ENCODE measurements around the gene TFPI. TPM values are rescaled to one million over a fixed set of nuclear protein-coding genes. Genes with fewer than 3 reads are reported as not detected.

TFPI gene
- total and polyA plus RNA-seq, 2 of the 8 experiments (the other 6 are each of a cell fraction or from before 2014, with no cell fraction given) = 2.0 to 7.1 TPM

DNA sequence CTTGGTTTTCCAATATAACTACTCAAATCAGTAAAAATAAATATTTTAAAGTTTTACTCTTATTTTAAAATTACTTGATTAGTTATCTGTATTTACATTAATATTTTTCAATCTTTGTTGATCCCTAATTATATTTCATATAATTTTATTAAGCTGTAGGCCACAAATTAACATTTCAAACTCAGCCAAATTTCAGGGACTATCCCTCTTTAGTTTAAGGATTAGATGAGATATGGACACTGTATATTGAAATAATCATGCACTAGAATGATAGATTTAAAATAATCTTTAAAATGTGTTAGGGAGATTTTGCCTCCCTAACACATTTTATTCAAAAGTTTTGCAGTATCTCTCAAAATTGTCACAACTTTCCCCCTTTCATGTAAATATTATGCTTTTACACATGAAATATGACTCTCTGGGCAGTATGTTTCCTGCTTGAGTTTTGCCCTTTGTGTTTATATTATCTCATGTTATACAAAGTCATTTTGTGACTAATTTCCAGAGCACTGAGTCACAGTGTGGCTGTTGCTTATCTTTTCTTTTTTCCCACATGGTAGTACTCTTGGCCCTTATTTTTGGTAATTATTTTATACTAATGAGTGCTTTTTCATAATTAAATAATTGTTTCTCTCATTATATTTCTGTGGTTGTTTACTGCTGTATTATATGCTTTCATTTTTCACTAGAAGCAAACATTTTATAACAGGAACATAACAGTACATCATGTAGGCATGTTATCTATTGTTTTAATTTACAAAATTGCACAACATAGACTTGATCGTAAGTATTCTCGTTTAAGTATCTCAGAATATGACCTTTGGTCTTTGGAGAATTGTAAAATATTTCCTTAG lies 1.2 kb downstream of the TFPI start:
- Histone ChIP-seq H2BK5ac (ENCODE audit: low read depth, low read length) (no peak overlapping the region), H2BK20ac (ENCODE audit: low read length) (no peak overlapping the region), H2AK5ac (ENCODE audit: low read depth, low read length) (no peak overlapping the region), H3K27ac (ENCODE audit: low read depth, low read length) (no peak overlapping the region), H3K14ac (ENCODE audit: insufficient read length) (no peak overlapping the region), H4K5ac (ENCODE audit: insufficient read length, low read depth, low read length) (no peak overlapping the region), H3K4me1 (replicated peaks in 1 of 4; ENCODE audit: control insufficient read depth in 3 of 4, insufficient read depth in 4 of 4, low read length in 3 of 4) (no peaks in the 10 kb centered on the region; a peak in 1 of 7 replicates), H2BK15ac (ENCODE audit: low read length) (no peak overlapping the region), H3K27me3 (replicated peaks in 1 of 4; ENCODE audit: control insufficient read depth in 3 of 4, extremely low read depth in 1 of 4, insufficient read depth in 3 of 4, low read length in 3 of 4) (no peaks in the 10 kb centered on the region), H2BK120ac (replicated peaks; ENCODE audit: low read depth, low read length) (no peak overlapping the region), H3K4me2 (ENCODE audit: insufficient read depth in 1 of 2, low read depth in 2 of 2, low read length in 2 of 2) (no peak overlapping the region), H3K79me2 (ENCODE audit: control insufficient read depth in 1 of 2, insufficient read depth in 2 of 2, low read length in 2 of 2) (no peaks in the 10 kb centered on the region), H3K23me2 (ENCODE audit: low read depth, low read length) (no peaks in the 10 kb centered on the region), H3K9ac (replicated peaks in 1 of 4; ENCODE audit: extremely low read depth in 1 of 4, low read depth in 3 of 4, low read length in 3 of 4) (no peak overlapping the region), H3K56ac (replicated peaks; ENCODE audit: insufficient read length, low read depth, low read length) (no peak overlapping the region), H3K23ac (ENCODE audit: insufficient read length) (no peak overlapping the region), H3K9me3 (ENCODE audit: insufficient read depth in 2 of 2, low read depth in 1 of 2, low read length in 1 of 2) (peaks cover 2 to 14% of the 10 kb centered on the region in 2 experiments; a peak in 3 of 4 replicates), H3K4me3 (ENCODE audit: extremely low read depth in 1 of 4, insufficient read depth in 2 of 4, low read depth in 3 of 4, low read length in 4 of 4) (no peak overlapping the region), H3K79me1 (ENCODE audit: low read depth, low read length) (no peaks in the 10 kb centered on the region), H3K4ac (replicated peaks; ENCODE audit: insufficient read length, low read depth, low read length) (no peak overlapping the region), H2BK12ac (ENCODE audit: low read depth, low read length) (no peak overlapping the region), H4K20me1 (replicated peaks in 1 of 2; ENCODE audit: control insufficient read depth in 1 of 2, insufficient read depth in 2 of 2, low read length in 2 of 2) (no peaks in the 10 kb centered on the region), H3K36me3 (ENCODE audit: control insufficient read depth in 2 of 4, insufficient read depth in 4 of 4, low read length in 3 of 4) (peaks cover 0 to 5% (median 0%) of the 10 kb centered on the region in 4 experiments; a peak in 1 of 8 replicates), H4K91ac (replicated peaks; ENCODE audit: insufficient read length, low read length) (no peak overlapping the region), H4K8ac (ENCODE audit: extremely low read depth, insufficient read depth, low read length) (no peak overlapping the region), H2AFZ (ENCODE audit: low read length) (no peak overlapping the region), H3K18ac (ENCODE audit: extremely low read depth, low read length) (no peak overlapping the region)
- WGBS, 2 experiments (ENCODE audit: extremely low coverage in 1 of 2, insufficient coverage in 1 of 2, insufficient read length in 1 of 2, insufficient replicate concordance in 2 of 2, low coverage in 1 of 2, low lambda C conversion rate in 2 of 2, missing lambda C conversion rate in 1 of 2) = 97% methylated on average over 2 of the region's 2 CpGs; no CpG with 5 or more reads in 1 of the 2 experiments
- POLR2A ChIA-PET (ENCODE audit: partially characterized antibody) = no interaction called here
- no peak for DNase-seq (ENCODE audit: low read depth in 1 of 2, low spot score in 2 of 2)
- FAIRE-seq = no peak
- CTCF ChIA-PET (ENCODE audit: partially characterized antibody) = no interaction called here
- TF ChIP-seq POLR2AphosphoS5 (IDR thresholded peaks at IDR 0.05; ENCODE audit: low read depth, low read length) = no peak
- no peak for TF ChIP-seq SIN3A (conservative IDR thresholded peaks at IDR 0.05 in 1 of 2, IDR thresholded peaks at IDR 0.05 in 1 of 2; ENCODE audit: low read depth in 1 of 2, low read length in 2 of 2)
- TF ChIP-seq KDM4A (IDR thresholded peaks at IDR 0.05; ENCODE audit: low read depth, low read length, severe bottlenecking) = no peak
- no peak for TF ChIP-seq BRCA1 (IDR thresholded peaks at IDR 0.05; ENCODE audit: low read depth, low read length)
- no peak for TF ChIP-seq SP4 (IDR thresholded peaks at IDR 0.05; ENCODE audit: low read length)
